ENCODE measurements around the gene ZNF275.

The ZNF275 gene

DNA sequence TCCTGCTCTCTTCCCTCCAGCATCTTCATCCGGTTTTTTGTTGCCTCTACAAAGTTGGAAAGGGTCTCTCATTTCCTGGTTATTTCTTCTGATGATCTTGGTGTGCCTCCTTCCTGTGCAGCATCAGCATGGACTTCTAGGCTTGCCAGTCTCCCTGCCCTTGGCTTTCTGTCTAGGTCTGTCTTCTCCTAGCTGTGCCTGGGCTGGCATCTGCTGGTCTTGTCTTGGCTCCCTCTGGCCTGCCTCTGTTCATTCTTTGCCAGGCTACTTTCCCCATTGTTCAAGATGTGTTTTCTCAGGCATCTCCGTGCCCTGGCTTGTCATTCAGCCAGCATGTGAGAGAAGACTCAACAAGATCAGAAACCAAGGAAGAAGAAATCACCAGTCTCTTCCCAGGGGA, 9.7 kb downstream of the ZNF275 start:
- Histone ChIP-seq H3K27me3 (ENCODE audit: insufficient read depth, low read length) (no peaks in the 10 kb centered on the region), H3K4me2 (ENCODE audit: low read length) (no peak overlapping the region)
- WGBS (ENCODE audit: extremely low coverage, insufficient coverage, insufficient read length): no CpG with 5 or more reads among the region's 2 CpGs

DNA sequence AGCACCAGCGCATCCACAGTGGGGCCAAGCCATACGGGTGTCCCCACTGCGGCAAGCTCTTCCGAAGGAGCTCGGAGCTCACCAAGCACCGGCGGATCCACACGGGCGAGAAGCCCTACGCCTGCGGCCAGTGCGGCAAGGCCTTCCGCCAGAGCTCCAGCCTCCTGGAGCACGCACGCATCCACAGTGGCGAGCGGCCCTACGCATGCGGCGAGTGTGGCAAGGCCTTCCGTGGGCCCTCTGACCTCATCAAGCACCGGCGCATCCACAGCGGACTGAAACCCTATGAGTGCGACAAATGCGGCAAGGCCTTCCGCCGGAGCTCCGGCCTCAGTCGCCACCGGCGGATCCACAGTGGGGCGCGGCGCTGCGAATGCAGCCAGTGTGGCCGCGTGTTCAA, 13.6 kb downstream of the ZNF275 start:
- Histone ChIP-seq H3K36me3 (ENCODE audit: control insufficient read depth in 1 of 2, insufficient read depth in 2 of 2, low read length in 2 of 2) (peaks cover 45% of the 10 kb centered on the region in 2 experiments), H3K9ac (ENCODE audit: low read length) (no peak overlapping the region), H3K4me2 (ENCODE audit: low read length) (no peak overlapping the region), H4K8ac (ENCODE audit: low read depth, low read length) (no peak overlapping the region), H2AFZ (ENCODE audit: insufficient read depth, low read length, poor library complexity) (no peak overlapping the region), H2BK12ac (ENCODE audit: low read length) (no peak overlapping the region), H3K4me3 (ENCODE audit: low read depth, low read length) (no peak overlapping the region), H3K27ac (ENCODE audit: low read depth, low read length) (no peak overlapping the region), H3K4me1 (ENCODE audit: control insufficient read depth in 1 of 2, insufficient read depth in 2 of 2, low read length in 2 of 2) (no peaks in the 10 kb centered on the region), H3K79me2 (ENCODE audit: control insufficient read depth, insufficient read depth, low read length, poor library complexity) (no peaks in the 10 kb centered on the region), H4K12ac (ENCODE audit: low read depth, low read length) (no peak overlapping the region), H3K14ac (ENCODE audit: low read length) (no peak overlapping the region), H3K9me3 (ENCODE audit: insufficient read depth, low read depth, low read length) (no peaks in the 10 kb centered on the region), H3K4ac (ENCODE audit: low read depth, low read length) (no peak overlapping the region), H2BK5ac (ENCODE audit: low read depth, low read length, poor library complexity) (no peak overlapping the region), H3K23ac (ENCODE audit: low read length) (no peak overlapping the region), H2BK120ac (ENCODE audit: insufficient read depth, low read length, poor library complexity) (no peak overlapping the region), H3K18ac (ENCODE audit: low read length) (no peak overlapping the region), H2AK5ac (ENCODE audit: low read length) (no peak overlapping the region), H4K91ac (ENCODE audit: low read depth, low read length) (no peak overlapping the region), H3K27me3 (ENCODE audit: insufficient read depth, low read length) (no peaks in the 10 kb centered on the region), H3K79me1 (ENCODE audit: low read length) (no peaks in the 10 kb centered on the region)
- no peak for DNase-seq
- no CpG with 5 or more reads among the region's 38 CpGs for WGBS (ENCODE audit: extremely low coverage, insufficient coverage, insufficient read length)

More for the DNA sequence above, 9.7 kb downstream of the ZNF275 start:
- no peak overlapping the region for H3K14ac ChIP-seq (ENCODE audit: low read length)
- no peak for DNase-seq
- no peaks in the 10 kb centered on the region for H3K9me3 ChIP-seq (ENCODE audit: insufficient read depth, low read depth, low read length)
- H3K4me3 ChIP-seq (ENCODE audit: low read depth, low read length): no peak overlapping the region
- no peak overlapping the region for H2BK120ac ChIP-seq (ENCODE audit: insufficient read depth, low read length, poor library complexity)
- H3K18ac ChIP-seq (ENCODE audit: low read length): no peak overlapping the region
- no peak overlapping the region for H2BK5ac ChIP-seq (ENCODE audit: low read depth, low read length, poor library complexity)
- no peak overlapping the region for H3K9ac ChIP-seq (ENCODE audit: low read length)
- peaks cover 37 to 39% of the 10 kb centered on the region in 2 experiments for H3K36me3 ChIP-seq (ENCODE audit: control insufficient read depth in 1 of 2, insufficient read depth in 2 of 2, low read length in 2 of 2)
- no peaks in the 10 kb centered on the region for H3K4me1 ChIP-seq (ENCODE audit: control insufficient read depth in 1 of 2, insufficient read depth in 2 of 2, low read length in 2 of 2)
- H4K8ac ChIP-seq (ENCODE audit: low read depth, low read length): no peak overlapping the region
- H2AFZ ChIP-seq (ENCODE audit: insufficient read depth, low read length, poor library complexity): no peak overlapping the region
- no peak overlapping the region for H3K4ac ChIP-seq (ENCODE audit: low read depth, low read length)
- no peaks in the 10 kb centered on the region for H3K79me1 ChIP-seq (ENCODE audit: low read length)
- no peak overlapping the region for H3K23ac ChIP-seq (ENCODE audit: low read length)
- no peak overlapping the region for H4K12ac ChIP-seq (ENCODE audit: low read depth, low read length)
- H2BK12ac ChIP-seq (ENCODE audit: low read length): no peak overlapping the region
- no peak overlapping the region for H2AK5ac ChIP-seq (ENCODE audit: low read length)
- H3K79me2 ChIP-seq (ENCODE audit: control insufficient read depth, insufficient read depth, low read length, poor library complexity): no peaks in the 10 kb centered on the region
- H3K27ac ChIP-seq (ENCODE audit: low read depth, low read length): no peak overlapping the region
- H4K91ac ChIP-seq (ENCODE audit: low read depth, low read length): no peak overlapping the region

DNA sequence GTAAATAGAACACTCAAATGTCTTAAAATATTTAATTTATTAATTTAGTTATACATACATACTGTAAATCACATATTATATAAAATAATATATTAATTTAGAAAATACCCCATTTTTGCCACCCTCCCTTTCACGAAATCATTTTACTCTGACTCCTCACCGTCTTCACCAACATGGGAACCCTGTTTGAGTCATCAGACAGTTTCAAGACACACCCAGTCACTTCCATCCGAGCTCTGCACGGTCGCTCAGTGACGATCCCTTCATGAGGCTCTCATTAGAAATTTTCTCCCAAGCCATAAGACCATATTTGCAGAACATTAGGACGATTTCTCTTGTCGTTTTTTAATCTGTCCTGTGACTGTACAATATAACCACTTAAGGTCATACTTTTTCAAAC, 14.5 kb downstream of the ZNF275 start:
- Histone ChIP-seq H4K12ac (ENCODE audit: low read depth, low read length) (no peak overlapping the region), H2BK120ac (ENCODE audit: insufficient read depth, low read length, poor library complexity) (no peak overlapping the region), H3K36me3 (ENCODE audit: control insufficient read depth in 1 of 2, insufficient read depth in 2 of 2, low read length in 2 of 2) (peaks cover 45% of the 10 kb centered on the region in 2 experiments), H3K79me2 (ENCODE audit: control insufficient read depth, insufficient read depth, low read length, poor library complexity) (no peaks in the 10 kb centered on the region), H4K91ac (ENCODE audit: low read depth, low read length) (no peak overlapping the region), H3K23ac (ENCODE audit: low read length) (no peak overlapping the region), H3K4me1 (ENCODE audit: control insufficient read depth in 1 of 2, insufficient read depth in 2 of 2, low read length in 2 of 2) (no peaks in the 10 kb centered on the region), H3K27ac (ENCODE audit: low read depth, low read length) (no peak overlapping the region), H2AFZ (ENCODE audit: insufficient read depth, low read length, poor library complexity) (no peak overlapping the region), H3K9me3 (ENCODE audit: insufficient read depth, low read depth, low read length) (no peaks in the 10 kb centered on the region), H3K9ac (ENCODE audit: low read length) (no peak overlapping the region), H4K8ac (ENCODE audit: low read depth, low read length) (no peak overlapping the region), H3K18ac (ENCODE audit: low read length) (no peak overlapping the region), H3K4ac (ENCODE audit: low read depth, low read length) (no peak overlapping the region), H2AK5ac (ENCODE audit: low read length) (no peak overlapping the region), H3K4me2 (ENCODE audit: low read length) (no peak overlapping the region), H3K79me1 (ENCODE audit: low read length) (no peaks in the 10 kb centered on the region), H3K14ac (ENCODE audit: low read length) (no peak overlapping the region), H3K27me3 (ENCODE audit: insufficient read depth, low read length) (no peaks in the 10 kb centered on the region), H2BK5ac (ENCODE audit: low read depth, low read length, poor library complexity) (no peak overlapping the region), H3K4me3 (ENCODE audit: low read depth, low read length) (no peak overlapping the region), H2BK12ac (ENCODE audit: low read length) (no peak overlapping the region)
- no CpG with 5 or more reads among the region's 8 CpGs for WGBS (ENCODE audit: extremely low coverage, insufficient coverage, insufficient read length)
- DNase-seq: no peak

DNA sequence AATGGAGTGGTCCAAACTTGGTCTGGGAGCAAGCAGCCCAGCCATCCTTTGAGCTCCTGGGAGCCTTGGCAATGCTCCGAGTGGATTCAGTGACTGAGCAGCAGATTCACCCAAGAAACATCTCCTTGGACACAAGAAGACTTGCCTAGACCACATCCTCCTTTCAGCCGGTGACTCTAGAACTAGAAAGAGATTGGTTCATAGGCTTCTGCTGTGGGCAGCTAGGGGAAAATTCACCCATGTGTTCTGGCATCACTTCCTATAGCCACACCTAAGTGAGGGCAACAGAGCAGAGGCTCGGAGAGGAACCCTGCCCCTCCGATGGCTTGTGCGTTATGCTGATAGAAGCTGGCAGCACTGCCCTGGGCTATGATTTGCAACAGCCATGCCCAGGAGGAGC, 16.0 kb downstream of the ZNF275 start:
- Histone ChIP-seq H3K9me3 (ENCODE audit: insufficient read depth, low read depth, low read length) (no peaks in the 10 kb centered on the region), H3K36me3 (ENCODE audit: control insufficient read depth in 1 of 2, insufficient read depth in 2 of 2, low read length in 2 of 2) (peaks cover 32 to 37% of the 10 kb centered on the region in 2 experiments), H3K79me1 (ENCODE audit: low read length) (no peaks in the 10 kb centered on the region), H3K9ac (ENCODE audit: low read length) (no peak overlapping the region), H3K4me3 (ENCODE audit: low read depth, low read length) (no peak overlapping the region), H2BK5ac (ENCODE audit: low read depth, low read length, poor library complexity) (no peak overlapping the region), H2AK5ac (ENCODE audit: low read length) (no peak overlapping the region), H3K4ac (ENCODE audit: low read depth, low read length) (no peak overlapping the region), H2BK120ac (ENCODE audit: insufficient read depth, low read length, poor library complexity) (no peak overlapping the region), H3K23ac (ENCODE audit: low read length) (no peak overlapping the region), H3K27me3 (ENCODE audit: insufficient read depth, low read length) (no peaks in the 10 kb centered on the region), H3K79me2 (ENCODE audit: control insufficient read depth, insufficient read depth, low read length, poor library complexity) (no peaks in the 10 kb centered on the region), H4K91ac (ENCODE audit: low read depth, low read length) (no peak overlapping the region), H3K4me1 (ENCODE audit: control insufficient read depth in 1 of 2, insufficient read depth in 2 of 2, low read length in 2 of 2) (no peaks in the 10 kb centered on the region), H2BK12ac (ENCODE audit: low read length) (no peak overlapping the region), H2AFZ (ENCODE audit: insufficient read depth, low read length, poor library complexity) (no peak overlapping the region), H4K8ac (ENCODE audit: low read depth, low read length) (no peak overlapping the region), H3K27ac (ENCODE audit: low read depth, low read length) (no peak overlapping the region), H4K12ac (ENCODE audit: low read depth, low read length) (no peak overlapping the region), H3K18ac (ENCODE audit: low read length) (no peak overlapping the region), H3K4me2 (ENCODE audit: low read length) (no peak overlapping the region), H3K14ac (ENCODE audit: low read length) (no peak overlapping the region)
- no CpG with 5 or more reads among the region's 5 CpGs for WGBS (ENCODE audit: extremely low coverage, insufficient coverage, insufficient read length)
- no peak for DNase-seq

Data from trophoblast cell (in vitro differentiated cells and primary cell).